RKO (cell line): Measurements from ENCODE around the gene F13A1.

Experiments used
- DNase-seq: peaks from one replicate; pipeline ENCODE4 v3.0.0-alpha.2; 2016; ENCODE audit warnings: low spot score

F13A1 gene

DNA sequence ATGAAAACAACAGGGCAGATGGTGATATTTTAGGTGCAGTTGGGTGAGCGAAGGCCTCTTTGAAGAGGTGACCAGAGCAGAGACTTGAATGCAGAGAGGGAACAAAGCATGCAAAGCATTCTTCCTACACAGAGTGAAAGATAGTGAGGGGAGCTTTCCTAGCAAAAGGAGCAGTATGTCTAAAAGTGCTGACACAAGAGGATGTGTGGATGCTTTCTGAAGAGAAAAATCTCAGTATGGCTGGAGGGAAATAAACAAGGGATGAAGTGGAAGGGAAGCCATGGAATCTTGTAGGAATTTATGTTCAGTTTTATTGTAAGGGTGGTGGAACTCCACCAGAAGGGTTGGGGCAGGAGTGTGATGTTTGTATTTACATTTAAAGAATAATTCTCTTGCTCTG, 128.6 kb downstream of the F13A1 start:
- no peak for DNase-seq

DNA sequence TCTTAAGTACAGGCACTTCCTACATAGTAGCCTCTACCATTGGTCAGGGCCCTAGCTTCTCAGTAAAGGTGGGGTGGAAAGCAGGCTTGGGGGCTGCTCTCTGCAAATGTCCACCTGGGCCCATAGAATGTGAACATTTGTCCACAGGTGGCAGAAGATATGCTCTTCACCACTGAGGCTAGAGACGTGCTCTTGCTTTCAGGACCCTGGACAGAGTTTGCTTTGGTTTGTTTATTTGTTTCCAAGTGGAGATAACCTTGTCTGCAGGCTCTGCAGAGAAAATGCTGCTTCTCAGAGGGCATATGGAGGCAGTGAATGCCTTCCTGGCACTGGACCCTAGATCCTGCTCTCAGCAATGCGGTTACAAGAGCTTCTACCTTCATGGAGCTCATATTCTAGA, 129.0 kb downstream of the F13A1 start:
- peak; percentile 1 for DNase-seq

DNA sequence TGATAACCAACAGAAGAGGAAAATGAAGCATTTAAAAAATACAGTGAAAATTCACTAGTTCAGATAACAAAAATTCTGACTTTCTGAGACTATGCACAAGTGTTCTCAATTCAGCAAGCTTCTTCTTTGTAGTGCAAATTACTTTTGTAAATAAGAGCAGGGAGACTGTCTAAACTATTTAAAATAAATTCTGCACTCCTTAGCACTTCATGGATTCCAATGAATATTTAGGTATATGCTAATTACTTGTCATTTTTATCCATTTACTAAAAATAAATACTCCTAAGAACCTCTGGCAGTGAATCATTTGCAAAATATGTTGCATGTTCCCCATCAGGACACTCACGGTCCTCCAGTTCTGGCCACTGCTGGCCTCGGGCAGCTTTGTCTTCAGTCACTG, 139.8 kb downstream of the F13A1 start:
- DNase-seq = no peak

DNA sequence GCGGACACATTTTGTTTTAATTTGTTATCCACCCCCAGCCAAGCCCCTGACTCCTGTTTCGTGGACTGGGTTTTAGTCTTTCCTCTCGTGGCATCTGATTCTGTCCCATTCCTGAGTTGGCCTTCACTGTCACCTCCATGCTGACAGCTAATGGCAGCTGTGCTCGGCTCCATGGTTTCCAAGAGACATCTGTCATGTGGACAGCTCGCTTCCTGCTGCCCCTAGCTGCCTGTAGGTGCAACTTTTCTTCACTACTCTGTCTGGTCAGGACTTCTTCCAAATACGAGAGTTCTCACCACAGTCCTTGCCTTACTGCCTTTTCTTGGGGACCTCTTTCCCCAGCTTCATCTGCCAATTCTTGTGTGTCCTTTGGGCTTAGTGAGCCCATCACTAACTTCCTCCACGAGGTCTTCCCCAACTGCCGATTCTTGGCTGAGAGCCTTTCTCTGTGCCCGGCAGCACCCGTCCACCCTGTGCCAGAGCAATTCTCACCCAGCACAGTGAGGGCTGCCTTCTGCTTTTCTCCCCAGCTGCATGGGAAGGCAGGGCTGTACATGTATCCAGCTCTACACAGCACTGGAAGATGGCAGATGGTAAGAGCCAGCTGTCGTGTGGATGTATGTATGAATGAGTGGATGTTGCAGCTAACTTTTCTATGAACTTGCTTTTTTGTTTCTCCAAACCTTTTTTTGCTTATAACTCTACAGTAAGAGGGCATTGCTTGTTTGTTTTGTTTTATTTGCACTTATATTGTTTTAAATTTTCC, 140.4 kb downstream of the F13A1 start:
- DNase-seq = no peak

DNA sequence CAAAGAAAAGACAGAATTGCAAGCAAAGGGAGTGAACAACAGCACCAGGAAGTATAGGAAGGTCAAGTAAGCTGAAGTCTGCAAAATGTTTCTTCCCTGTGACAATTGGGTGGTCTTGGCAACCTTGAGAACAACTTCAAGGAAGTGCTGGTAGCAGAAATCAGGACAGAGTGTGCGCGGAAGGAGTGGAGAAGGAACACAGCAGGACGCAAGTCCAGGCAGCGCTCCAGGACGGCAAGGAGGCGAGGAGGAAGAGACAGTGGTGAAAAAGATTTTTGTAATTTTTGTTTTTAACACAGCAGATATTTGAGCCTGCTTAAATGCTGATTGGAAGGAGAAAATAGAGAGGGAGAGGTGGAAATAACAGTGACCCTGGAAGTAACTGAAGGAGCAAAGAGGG, 141.7 kb downstream of the F13A1 start:
- no peak for DNase-seq

DNA sequence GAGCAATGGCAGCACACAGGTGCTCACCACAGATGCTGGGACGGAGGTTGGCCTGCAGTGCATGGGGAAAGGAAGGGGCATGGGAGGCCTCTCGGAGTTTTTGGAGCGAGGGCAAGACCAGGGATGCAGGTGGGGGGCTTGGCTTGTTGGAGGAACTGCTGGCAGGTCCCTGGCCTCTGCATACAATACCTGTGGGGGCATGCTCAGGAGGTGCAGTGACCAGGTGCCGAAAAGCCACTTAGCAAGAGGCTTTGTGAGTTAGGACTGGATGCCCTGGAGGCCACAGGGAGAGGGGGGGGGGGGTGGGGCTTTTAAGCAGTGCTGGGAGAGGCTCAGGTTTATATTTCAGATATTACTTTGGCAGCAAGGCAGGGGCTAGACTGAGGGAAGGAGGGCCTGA, 142.7 kb downstream of the F13A1 start:
- no peak for DNase-seq

DNA sequence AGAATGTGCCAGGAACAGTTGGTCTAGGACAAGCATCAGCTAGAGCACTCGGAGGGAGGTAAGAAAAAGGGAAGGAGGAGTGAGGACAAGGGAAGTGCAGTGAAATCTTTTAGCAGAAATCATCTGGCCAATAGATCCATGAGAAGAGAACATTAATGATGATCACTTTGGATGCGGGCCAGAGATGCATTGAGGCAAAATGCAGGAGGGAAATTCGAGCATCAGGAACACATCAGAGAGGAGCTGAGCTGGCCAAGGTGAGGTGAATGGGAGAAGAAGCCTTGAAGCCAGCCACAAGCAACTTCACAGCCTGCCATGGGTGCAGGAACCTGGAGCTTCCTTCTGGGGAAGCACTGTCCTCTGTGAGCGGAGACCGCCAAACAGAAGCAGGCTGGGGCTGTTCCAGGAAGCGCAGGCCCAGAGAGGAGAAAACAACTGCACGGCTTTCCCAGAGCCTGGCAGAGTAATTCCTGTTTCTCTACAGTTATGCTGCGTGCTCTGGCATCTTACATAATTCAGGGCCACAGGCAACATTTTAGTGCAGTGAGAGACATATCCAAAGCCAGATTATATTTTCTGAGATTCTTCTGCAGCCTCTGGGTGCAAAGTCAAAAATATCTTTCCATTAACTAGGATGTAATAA, 143.8 kb downstream of the F13A1 start:
- no peak for DNase-seq

DNA sequence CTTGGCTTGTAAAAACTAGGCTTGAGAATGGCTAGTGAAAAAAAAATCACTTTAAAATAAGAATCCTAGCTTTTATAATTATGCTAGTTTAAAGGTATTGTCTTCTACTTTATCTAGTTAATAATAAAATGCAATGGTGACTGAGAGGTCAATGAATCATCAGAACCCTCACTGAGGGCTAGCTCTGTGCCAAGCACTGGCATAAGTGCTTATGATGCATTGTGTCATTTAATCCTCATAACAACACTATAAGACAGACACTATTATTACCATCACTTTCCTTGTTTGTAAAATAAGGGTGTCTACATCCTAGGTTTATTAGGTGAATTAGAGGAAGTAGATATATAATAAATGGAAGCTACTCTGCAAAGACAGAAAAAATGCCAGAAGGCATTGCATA, 144.3 kb downstream of the F13A1 start:
- DNase-seq = no peak

DNA sequence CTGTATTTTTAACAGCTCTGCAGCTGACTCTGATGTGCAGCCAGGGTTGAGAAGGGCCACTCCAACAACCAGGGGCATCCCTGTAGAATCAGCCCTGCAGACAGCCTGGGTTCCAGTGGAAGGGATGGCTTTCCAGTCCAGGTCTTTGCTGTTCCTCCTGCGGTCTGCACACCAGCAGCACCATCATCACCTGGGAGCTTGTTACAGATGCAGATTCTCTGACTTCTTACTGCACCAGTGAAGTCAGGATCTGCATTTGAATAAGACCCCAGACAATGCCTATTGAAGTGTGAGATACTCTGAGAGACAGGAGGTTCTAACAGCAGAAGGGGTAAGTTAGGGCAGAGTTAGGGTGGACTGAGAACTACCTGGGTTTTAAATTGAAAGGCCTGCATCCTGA, 151.3 kb downstream of the F13A1 start:
- no peak for DNase-seq

DNA sequence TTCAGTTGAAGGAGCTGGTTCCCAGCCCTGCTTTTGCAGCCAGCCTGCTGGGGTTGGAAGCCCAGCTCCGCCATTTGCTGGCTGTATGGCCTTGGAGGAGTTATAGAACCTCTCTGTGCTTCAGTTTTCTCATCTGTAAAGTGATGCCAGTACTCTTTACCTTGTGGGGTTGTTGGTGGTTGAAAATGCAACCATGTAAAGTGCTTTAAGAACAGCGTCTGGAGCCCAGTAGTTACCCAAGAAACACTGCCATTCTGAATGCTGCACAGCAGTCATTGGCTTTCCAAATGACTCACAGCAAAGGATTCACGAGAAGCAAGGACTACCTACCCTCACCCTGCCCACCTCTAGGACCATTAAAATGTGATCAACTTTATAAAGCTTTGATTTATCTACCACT, 154.4 kb downstream of the F13A1 start:
- no peak for DNase-seq

DNA sequence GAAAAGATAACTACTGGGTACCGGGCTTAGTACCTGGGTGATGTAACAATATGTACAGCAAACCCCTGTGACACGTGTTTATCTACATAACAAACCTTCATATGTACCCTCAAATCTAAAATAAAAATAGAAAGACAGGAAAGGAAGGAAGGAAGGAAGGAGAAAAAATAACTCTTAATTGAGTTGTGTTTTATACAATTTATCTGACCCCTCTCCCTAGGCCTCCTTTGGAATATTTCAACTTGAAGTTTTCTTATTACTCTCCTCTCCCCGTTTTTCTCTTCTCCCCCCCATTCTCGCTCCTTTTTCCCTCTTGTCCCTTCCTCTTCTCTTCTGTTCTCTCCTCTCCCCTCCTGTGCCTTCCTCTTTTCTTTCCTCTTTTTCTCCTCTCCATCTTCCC, 156.1 kb downstream of the F13A1 start:
- no peak for DNase-seq

DNA sequence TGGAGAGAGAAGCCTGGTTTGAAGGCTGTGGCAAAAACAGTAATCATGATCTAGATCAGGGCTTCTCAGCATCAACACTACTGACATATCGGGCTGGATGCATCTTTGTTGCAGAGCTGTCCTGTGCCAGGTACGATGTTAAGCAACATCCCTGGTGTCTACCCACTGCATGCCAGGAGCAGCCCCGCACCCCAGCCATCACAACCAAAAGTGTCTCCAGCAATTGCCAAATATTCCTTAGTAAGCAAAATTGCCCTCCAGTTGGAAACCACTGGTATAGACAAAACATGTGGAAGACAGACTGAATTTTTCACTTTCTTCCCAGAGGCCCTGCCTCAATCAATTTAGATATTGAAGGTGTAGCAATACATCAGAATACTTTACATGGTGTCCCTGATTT, 166.1 kb downstream of the F13A1 start:
- DNase-seq = no peak

DNA sequence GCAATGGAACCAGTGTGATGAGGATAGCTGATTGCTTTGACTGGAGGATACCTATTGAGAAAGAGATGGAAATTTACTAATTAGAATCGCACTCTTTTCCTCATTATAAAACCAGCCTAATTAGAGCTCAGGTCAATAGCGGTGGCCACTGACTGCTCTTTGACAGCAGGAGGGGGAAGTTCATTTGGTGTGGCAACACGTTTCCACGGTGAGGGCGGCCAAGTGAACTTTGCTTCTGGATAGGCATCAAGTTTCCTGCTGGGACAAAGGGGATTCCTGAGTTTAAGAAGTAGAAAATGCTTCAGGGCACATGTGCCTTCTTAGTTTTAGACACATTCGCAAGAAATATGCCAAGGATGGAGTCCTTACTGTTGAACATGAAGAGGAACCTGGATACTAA, 168.4 kb downstream of the F13A1 start:
- no peak for DNase-seq

DNA sequence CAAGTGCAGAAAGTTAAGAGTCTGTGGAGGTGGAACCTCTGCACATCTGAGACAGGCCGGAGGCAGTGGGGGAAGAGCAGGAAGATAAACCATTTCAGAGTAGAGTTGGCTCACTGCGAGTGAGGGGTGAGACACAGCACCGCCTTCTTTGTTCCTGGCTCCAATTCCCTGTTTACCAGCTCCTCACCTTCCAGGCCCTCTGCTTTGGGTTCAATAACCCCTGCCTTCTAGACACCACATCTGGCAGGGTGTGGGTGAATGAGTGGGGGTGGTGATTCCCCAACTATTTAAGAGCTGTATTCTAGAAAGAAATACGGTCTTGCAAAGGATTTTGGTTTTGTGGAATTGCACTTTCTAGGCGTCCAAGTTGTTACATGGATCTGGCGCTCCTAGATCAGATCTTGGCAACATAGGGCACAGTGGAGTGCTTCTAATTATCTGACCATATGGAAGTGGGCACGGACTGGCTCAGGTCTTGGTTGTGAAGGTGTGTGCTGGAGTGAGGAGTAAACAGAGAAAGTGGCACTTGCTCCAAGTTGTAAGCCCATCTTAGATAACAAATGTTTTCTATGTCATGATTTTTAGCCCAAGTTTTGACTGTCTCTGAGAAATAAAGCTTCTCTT, 172.2 kb downstream of the F13A1 start:
- no peak for DNase-seq

DNA sequence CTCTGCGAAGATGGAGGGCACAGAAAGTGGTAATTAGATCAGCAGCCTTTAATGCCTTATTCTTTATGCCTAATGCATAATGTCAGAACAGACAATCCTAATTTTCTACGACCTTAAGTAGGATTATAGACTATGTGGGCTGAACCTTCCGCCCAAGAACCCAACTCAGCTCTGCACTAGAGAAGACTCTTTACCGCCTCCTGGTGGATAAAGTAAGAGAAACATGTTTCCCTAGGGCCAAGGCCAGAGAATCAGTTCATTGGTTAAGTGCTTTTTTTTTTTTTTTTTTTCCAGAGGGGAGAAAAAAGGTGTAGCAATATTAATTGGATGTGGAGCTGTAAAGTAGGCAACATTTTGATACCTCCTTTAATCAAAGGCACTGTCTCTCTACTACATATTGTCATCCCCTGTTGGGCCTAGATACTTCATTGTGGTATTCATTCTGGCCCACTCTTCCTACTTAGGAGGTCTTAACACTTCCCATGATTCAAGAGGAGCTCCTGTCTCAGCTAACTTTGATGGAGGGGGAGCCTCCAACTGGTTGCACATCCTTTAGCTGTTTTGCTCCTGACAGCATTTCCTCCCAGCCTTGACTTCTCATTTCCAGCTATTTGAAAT, 188.9 kb downstream of the F13A1 start:
- DNase-seq = peak; percentile 0

DNA sequence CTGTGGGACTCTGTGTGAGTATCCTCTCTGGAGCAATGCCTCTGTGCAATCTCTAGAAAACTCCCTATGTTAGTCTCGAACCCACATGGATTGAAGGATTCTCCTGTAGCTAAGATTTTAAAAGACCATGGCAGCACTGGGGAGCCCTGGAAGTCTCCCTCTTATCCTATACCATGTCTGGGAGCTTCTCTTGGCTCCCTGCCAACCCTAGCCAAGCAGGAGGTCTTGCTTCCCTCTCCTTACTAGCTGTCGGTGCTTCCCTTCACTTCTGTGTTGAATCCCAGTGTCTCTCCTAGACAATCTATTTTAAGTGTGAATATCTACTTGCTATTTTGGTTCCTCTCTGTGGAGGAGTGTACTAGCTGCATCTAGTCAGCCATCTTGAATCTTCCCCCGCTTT, 195.0 kb downstream of the F13A1 start:
- DNase-seq = no peak

DNA sequence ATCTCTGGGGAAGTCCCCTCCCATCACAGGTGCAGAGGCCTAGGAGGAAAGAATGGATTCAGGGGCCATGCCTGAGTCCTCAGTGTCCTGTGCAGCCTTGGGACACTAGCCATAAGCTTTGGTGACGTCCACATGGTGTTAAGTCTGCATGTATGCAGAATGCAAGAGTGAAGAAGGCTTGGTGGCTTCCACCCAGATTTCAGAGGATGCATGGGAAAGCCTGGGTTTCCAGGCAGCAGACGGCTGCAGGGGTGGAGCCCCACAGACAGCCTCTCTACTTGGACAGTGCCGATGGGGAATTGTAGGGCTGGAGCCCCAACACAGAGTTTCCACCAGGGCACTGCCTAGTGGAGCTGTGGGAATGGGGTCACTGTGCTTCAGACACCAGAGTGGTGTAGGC, 196.7 kb downstream of the F13A1 start:
- no peak for DNase-seq

DNA sequence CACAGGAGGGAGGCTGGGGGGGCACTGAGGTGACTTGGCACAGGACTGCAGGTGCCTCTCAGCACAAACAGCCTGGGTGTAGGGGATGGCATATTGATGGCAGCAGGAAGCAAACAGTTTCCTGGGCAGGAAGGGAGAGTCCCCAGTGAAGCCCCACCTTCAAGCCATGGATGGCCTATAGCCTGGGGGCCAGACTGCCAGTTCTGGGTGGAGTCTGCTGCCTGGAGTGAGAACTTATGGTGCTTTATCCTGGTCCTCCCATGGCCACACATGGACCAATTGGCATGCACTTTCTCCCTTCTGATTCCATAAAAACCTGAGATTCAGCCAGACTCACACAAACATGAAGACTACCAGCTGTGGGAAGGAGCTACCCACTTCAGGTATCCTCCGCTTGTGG, 198.5 kb downstream of the F13A1 start:
- DNase-seq = no peak

DNA sequence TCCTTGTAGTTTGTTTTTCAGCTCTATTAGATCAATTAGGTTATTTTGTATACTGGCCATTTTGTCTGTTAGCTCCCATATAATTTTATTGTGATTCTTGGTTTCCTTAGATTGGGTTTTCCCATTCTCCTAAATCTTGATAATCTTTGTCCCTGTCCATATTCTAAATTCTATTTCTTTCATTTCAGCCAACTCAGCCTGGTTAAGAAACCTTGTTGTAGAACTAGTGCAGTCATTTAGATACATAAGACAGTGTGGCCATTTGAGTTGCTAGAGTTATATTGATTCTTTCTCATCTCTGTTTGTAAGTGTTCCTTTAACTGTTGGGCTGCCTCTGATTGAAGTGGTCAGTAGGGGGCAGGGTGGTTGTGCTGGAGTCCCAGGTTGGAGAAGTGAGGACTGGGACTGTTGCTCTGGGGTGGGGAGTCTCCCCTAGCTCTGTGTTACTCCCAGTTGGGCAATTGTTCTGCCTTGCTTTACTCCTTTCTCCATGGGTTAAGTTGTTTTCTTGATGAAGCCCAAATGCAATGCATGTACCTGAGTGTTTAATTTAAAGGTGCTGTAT, 214.9 kb downstream of the F13A1 start:
- DNase-seq = no peak
